GM21526 (cell line): ENCODE data around the gene ADAM30.
"Not testable (repeated sequence)": the region's sequence is repeated elsewhere in the genome, so short reads cannot be mapped to it uniquely, and the experiment has no call there.

Experiments used
- ATAC-seq: cut with Tn5 transposase; IDR thresholded peaks from one replicate; pipeline ENCODE4 v1.9.1; 2021; ENCODE audit warnings: moderate library complexity; ENCODE audit not compliant: unreplicated experiment, low FRiP score

ADAM30 gene

GRCh38 chr1:119879510-119880434, 16.5 kb downstream of the ADAM30 start:
- no peak for ATAC-seq

DNA sequence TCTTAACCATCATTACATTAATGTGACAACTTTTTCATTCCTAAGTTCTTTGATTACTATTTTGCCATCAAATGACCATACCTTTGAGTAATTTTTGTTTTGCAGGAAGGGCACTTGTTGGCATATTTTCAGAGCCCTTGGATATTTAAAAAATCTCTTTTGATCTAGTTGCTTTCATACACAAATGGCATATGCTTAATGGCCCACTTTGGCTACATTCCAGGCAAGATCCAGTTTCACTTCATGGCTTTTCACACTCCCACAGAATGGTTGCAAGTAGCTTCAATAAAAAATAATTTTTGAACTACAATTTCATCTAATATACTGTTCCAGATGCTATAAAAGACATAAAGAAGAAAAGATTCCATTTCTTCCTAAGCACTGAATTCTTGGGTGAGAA, 18.1 kb downstream of the ADAM30 start:
- no peak for ATAC-seq

- ATAC-seq = no peak
These were observed 22.1 kb downstream of the ADAM30 start for GRCh38 chr1:119874186-119874585.

DNA sequence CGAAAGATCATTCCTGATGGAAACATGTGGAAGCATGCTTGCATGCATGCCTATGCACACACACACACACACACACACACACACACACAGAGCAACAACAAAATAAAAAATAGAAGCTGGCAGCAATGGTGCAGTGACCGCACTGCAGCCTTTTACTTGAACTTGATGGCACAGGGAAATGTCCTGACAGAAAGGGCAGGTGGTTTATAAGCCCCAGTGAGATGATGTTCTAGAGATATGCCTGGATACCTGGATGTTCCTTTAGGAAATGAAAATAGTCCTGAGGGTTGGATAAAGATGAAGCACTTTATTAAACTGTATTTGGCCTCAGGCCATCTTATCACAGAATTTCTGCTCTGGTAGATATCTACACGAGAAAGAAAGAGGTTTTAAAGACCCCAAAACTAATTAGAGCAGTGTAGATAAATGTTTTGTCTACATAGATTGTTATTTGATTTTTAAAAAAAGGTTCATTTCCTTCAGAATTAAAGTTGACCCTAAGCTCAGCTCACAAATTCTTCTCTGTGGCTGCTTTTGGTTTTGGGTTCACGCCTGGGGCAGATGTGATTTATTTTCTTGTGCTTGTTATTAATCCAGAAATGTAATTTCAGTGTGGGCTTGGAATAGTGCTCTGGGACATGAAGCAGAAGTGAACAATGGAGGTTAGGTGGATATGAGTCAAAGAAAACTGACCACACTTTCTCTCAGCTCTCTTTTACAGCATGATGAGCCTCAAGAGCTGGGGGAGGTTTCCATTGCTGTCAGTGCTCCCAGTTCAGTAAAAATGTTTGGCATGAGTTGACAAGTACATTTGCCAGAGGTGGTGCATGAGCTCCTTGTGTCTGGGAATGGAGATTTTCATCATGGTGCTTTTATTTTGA, 22.9 kb downstream of the ADAM30 start:
- ATAC-seq = no peak

GRCh38 chr1:119871881-119872280, 24.4 kb downstream of the ADAM30 start:
- no peak for ATAC-seq

DNA sequence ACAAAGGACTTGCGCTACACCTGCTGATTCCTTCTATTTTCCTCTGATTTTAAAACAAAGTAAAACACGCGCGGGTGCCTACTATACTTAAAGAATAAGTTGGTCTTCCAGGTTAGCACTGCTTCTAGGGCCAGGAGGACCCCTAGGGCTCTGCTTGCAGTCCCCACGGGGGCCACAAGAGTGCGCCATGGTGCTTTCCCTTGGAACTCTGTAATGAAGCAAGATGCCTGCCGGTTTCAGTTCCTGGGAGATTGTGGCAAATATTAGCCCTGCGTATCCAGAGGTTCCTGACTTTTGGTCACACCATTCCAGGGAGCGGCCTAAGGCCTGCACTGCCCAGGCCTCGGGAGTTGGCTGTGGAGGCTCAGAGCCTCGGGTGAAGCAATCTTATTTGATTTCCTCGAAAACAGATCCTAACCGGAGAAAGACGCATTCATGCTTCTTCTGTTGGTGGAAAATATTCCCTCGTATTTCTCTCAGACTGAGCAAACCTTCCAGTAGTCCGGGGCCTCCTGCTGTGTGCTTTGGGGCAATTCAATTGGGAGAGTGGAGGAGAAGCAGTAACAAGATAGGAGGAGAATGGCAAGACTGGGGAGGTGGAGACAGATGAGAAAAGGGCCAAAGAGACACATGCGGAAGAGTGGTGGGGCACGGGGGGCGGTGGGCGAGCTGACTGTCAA, 25.3 kb downstream of the ADAM30 start:
- no peak for ATAC-seq

GRCh38 chr1:119869995-119870394, 26.3 kb downstream of the ADAM30 start:
- ATAC-seq = no peak

DNA sequence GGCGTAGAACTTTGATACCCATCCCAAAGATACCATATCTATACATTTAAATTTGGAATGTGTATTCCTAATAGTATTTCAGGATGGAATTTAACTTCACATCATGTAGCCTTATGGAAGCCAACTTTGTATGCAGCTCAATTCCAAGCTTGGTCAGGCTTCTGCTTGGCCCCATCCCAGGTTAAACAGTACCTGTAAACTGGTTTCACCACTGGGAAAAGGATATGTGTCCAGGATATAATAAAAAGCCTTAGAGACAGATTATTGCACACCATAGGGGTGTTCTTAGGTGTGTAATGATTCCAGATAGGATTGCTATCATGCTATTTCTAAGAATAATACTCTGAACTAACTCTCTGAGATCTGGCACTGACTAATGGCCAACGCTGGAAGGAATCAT, 28.1 kb downstream of the ADAM30 start:
- no peak for ATAC-seq

DNA sequence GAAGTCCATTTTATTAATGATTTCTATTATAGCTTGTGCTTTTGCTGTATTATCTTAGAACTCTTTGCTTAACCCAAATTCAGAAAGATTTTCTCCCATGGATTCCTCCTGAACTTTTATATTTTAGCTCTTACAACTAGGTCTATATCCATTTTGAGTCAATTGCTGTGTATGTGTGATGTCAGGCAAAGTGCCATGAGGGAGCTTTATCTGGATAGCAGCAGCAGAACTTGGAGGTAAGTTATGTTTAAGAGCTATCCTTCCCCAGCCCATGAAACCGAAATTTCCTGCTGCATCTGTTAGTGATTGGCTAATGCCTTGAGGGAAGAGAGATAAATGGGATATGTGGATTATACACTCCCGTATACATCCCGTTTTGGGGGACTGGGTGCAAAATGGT, 29.9 kb downstream of the ADAM30 start:
- ATAC-seq = no peak

GRCh38 chr1:119865627-119866026, 30.7 kb downstream of the ADAM30 start:
- ATAC-seq = no peak

DNA sequence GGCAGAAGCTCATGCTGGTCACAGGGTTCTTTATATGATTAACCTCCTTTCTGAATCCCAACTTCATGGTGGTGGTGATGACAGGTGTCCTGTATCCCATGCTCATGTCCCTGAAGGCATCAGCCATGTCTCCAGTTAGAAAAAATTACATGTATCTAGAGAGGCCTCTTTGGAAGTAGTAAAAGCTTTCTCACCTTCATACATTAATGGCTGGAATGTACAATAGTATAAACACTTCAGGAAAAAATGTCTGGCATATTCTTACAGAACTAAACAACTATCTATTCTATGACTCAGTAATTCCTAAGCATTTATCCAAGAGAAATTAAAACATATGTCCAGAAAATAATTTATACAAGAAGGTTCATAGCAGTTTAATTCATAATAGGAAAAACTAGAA, 34.0 kb downstream of the ADAM30 start:
- no peak for ATAC-seq

DNA sequence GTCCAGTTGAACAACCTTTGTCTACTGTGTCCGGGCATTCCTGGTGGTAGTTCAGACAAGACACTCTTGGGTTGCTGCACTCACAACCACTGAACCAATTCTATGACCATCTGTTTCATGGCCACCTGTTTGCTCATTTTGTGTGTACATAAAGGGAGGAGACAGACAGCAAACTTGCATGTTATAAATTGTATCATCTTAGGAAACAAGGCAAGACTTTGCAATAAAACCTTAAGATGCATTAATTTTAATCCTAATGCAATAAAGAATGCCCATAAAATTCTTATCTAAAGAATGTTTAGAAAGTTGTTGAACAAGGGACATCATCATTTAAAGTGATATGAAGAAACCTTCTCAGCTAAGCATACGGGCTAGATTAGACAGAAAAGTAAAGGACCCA, 34.8 kb downstream of the ADAM30 start:
- ATAC-seq = no peak

- no peak for ATAC-seq
These were observed 36.7 kb downstream of the ADAM30 start for GRCh38 chr1:119859647-119860046.

DNA sequence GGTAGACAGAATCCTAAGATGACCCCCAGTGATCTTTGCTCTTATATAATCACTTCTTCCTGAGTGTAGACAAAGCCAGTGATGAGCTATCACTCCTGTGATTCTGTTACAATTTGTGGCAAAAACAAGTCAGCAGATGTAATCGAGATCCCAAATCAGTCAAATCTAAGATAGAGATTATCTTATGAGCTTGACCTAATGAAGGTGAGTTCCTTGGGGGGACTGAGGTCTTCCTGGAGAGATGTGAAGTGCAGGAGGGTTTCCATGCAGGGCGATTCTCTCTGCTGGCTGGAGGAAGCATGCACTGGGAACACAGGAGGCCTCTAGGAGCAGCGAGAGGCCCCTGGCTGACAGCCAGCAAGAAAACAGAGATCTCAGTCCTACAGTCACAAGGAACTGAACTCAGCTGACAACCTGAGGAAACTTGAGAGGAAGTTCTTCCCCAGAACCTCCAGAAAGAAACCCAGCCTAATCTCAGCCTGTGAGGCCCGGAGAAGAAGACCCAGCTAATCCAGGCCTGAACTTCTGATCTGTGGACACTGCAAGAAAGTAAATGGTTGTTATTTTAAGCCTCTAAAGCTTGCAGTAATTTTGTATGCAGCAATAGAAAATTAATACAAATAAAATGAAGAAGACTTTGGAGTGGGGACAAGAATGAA, 37.6 kb downstream of the ADAM30 start:
- ATAC-seq = not testable (repeated sequence)

- no peak for ATAC-seq
These were observed 38.2 kb downstream of the ADAM30 start for GRCh38 chr1:119858126-119858525.

GRCh38 chr1:119853155-119853554, 43.2 kb downstream of the ADAM30 start:
- ATAC-seq = no peak

DNA sequence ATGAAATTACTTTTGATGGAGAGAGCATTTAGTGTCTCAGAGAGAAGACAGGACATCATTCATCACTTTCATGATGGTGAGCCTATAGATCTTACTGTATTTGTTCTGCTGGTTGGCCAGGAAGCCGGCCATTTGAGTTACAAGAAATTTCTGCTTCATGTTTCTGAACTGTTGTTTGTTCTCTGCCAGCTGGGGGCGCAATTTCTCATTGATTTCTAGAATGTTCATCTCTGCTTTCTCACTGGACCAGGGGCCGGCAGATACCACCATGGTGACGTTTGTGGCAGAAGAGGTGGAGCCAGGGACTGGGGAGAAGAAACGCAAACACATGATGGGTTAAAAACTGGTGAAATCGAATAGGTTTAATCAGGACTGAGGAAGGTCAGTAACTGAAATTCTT, 52.1 kb downstream of the ADAM30 start:
- ATAC-seq = not testable (repeated sequence)
